Heart right ventricle (tissue), 16 donors: ENCODE data around the gene ATOH1. TPM values are rescaled to one million over a fixed set of nuclear protein-coding genes. Genes with fewer than 3 reads are reported as not detected.

Experiments
- ATAC-seq, 8 donors: fragments of 200-7000 bp; cut with Tn5 transposase; one replicate each; pipeline ENCODE4 v1.9.1; 2020; ENCODE audit warnings: mild to moderate bottlenecking in 8 of 8, moderate library complexity in 8 of 8, moderate number of reproducible peaks in 1 of 8
- DNase-seq, 2 donors: peaks; one replicate each; pipeline ENCODE4 v3.0.0-alpha.2; 2020
- H3K27ac ChIP-seq, 10 donors: fragments of 200-600 bp; sonication (generic) in 2 of 10; one replicate each; pipeline versions ENCODE4 v1.5.0 to v1.8.0; 2020 to 2022; ENCODE audit warnings: mild to moderate bottlenecking in 3 of 10
- H3K27me3 ChIP-seq, 7 donors: fragments of 200-600 bp; one replicate each; pipeline ENCODE4 v1.8.0; 2021 to 2022; ENCODE audit warnings: mild to moderate bottlenecking in 2 of 7
- H3K36me3 ChIP-seq, 9 donors: fragments of 200-600 bp; sonication (generic) in 1 of 9; one replicate each; pipeline versions ENCODE4 v1.5.0 to v1.8.0; 2020 to 2022; ENCODE audit warnings: mild to moderate bottlenecking in 2 of 9
- H3K4me1 ChIP-seq, 9 donors: fragments of 200-600 bp; sonication (generic) in 1 of 9; one replicate each; pipeline versions ENCODE4 v1.5.0 to v1.8.0; 2020 to 2022; ENCODE audit warnings: mild to moderate bottlenecking in 4 of 9
- H3K4me3 ChIP-seq, 10 donors: fragments of 200-600 bp; sonication (generic) in 2 of 10; one replicate each; pipeline versions ENCODE4 v1.5.0 to v1.8.0; 2020 to 2022; ENCODE audit warnings: mild to moderate bottlenecking in 7 of 10, moderate library complexity in 2 of 10
- H3K9me3 ChIP-seq, 11 donors: fragments of 200-600 bp in 10 of 11; sonication (generic) in 2 of 11; one replicate each; pipeline versions ENCODE4 v1.5.0 to v1.8.0; 2013 to 2022; ENCODE audit warnings: mild to moderate bottlenecking in 2 of 11, control low read depth in 1 of 11, moderate library complexity in 1 of 11
- WGBS, 2 donors: extraction: QIAGEN DNeasy Blood & Tissue Kit; methylation state at CpG; one replicate each; pipeline ENCODE4 v1.1.7; 2013; ENCODE audit warnings: inconsistent platforms in 1 of 2; 5-methylcytosine and 5-hydroxymethylcytosine counted together
- intact Hi-C, 10 donors: fragments of 100-400 bp; cut with DNase I; formaldehyde crosslinking; loops; one replicate each; pipeline versions ENCODE4 v1.11.1 to v1.14.2; 2022
- polyA plus RNA-seq, 2 donors: library from polyadenylated mRNA; stranded (reverse); fragments of 200-250 nt; gene quantifications; one replicate each; pipeline ENCODE4 v1.2.3, GENCODE V29; 2013
- total RNA-seq, 10 donors: library from RNA; stranded (reverse); fragmentation: NEBNext Ultra II Directional in 3 of 10; extraction: Animal tissue kit (Norgen Biotek cat#: 25700) in 3 of 10; gene quantifications; one replicate each; pipeline versions ENCODE4 v1.2.1 to v1.2.4, GENCODE V29; 2021 to 2023
- TF ChIP-seq, protein P1 (sequence below), 9 donors: fragments of 200-600 bp; sonication (generic) in 2 of 9; IDR thresholded peaks; one replicate each; pipeline versions ENCODE4 v1.5.0 to v1.8.0; 2021 to 2022; ENCODE audit warnings: antibody characterized with exemption in 9 of 9, mild to moderate bottlenecking in 5 of 9, moderate library complexity in 1 of 9
- donor health status: Arrhythmogenic right ventricular cardiomyopathy.
- donor health status: ischemic (EF 13 %, LVEDD 7.1; RV severe dilation, severe dysfunction).
- donor health status: healthy with polysubstance abuse.
- donor health status: DM: no; HTN: yes; CAD: no.
- donor health status: DM: no; HTN: no; CAD: no.
- donor health status: ischemic (EF 25% LVEDD 6.9; RV normal size, moderate dysfunction).
- donor health status: ischemic (EF 25% LVEDD 5.7; RV mildly dilated, moderate dysfunction).
- donor health status: healthy.
- donor health status: DM: yes; HTN: yes; CAD: no.
- donor health status: Ischemic cardiomyopathy.
- donor health status: ischemic (EF 35%, LVEDD 5.7; RV mildly dilated, moderate dysfunction).
- donor health status: nonischemic (EF 11% LVEDD 7.7; RV severe dilation, severe dysfunction).
- donor health status: DM: yes; HTN: yes; CAD: no.
- donor health status: PGD.
- donor health status: ischemic (EF 29% LVEDD 5.4; RV normal size, mild dysfunction).
- donor health status: nonischemic (EF 23%, LVEDD 6.1; RV moderate dilation, normal function).

ATOH1 gene
- total and polyA plus RNA-seq, 12 donors = not detected

DNA sequence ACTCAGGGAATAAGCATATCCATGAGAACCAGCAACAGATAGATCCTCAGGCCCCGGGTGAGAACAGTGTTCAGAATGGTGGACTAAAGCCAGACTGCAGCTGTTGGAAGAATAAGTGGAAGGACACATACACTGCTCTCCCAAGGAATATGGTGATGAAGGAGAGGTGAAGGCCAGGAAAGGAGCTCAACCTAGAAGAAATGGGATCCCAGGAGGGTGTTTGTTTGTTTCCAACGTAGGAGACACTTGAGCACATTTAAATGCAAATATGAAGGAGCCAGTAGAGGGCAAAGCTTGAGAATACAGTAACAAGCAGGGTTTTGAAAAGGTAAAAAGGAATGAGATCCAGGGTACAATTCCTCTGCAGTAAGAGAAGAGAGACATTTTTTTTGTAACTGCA, 42.4 kb upstream of the ATOH1 start:
- 52 to 61% methylated on average over 2 of the region's 2 CpGs for WGBS, 2 donors
- Histone ChIP-seq H3K4me1 (no peaks in the 10 kb centered on the region), H3K27me3 (no peaks in the 10 kb centered on the region), H3K36me3 (no peaks in the 10 kb centered on the region), H3K9me3 (no peaks in the 10 kb centered on the region), H3K27ac (no peak overlapping the region), H3K4me3 (no peak overlapping the region)
- ATAC-seq = no peak
- TF ChIP-seq, protein P1, sequence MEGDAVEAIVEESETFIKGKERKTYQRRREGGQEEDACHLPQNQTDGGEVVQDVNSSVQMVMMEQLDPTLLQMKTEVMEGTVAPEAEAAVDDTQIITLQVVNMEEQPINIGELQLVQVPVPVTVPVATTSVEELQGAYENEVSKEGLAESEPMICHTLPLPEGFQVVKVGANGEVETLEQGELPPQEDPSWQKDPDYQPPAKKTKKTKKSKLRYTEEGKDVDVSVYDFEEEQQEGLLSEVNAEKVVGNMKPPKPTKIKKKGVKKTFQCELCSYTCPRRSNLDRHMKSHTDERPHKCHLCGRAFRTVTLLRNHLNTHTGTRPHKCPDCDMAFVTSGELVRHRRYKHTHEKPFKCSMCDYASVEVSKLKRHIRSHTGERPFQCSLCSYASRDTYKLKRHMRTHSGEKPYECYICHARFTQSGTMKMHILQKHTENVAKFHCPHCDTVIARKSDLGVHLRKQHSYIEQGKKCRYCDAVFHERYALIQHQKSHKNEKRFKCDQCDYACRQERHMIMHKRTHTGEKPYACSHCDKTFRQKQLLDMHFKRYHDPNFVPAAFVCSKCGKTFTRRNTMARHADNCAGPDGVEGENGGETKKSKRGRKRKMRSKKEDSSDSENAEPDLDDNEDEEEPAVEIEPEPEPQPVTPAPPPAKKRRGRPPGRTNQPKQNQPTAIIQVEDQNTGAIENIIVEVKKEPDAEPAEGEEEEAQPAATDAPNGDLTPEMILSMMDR (IDR thresholded peaks at IDR 0.05) = no peak
- intact Hi-C loops = no loop called here
- no peak for DNase-seq

GRCh38 chr4:93788712-93789111, 39.8 kb upstream of the ATOH1 start:
- TF ChIP-seq, protein P1 (IDR thresholded peaks at IDR 0.05) = peak in 2 of 9 donors; percentile 10 to 26
- Histone ChIP-seq H3K27ac (no peak overlapping the region), H3K4me3 (no peak overlapping the region), H3K36me3 (no peaks in the 10 kb centered on the region), H3K4me1 (no peaks in the 10 kb centered on the region), H3K9me3 (no peaks in the 10 kb centered on the region), H3K27me3 (peaks cover 0 to 3% (median 0%) of the 10 kb centered on the region in 7 donors)
- intact Hi-C loops = no loop called here
- 97 to 98% methylated on average over 1 of the region's 1 CpG for WGBS, 2 donors
- ATAC-seq (no peak), DNase-seq (no peak)

- 0 to 1% methylated on average over 3 of the region's 3 CpGs for WGBS, 2 donors
- peaks cover 0 to 11% (median 0%) of the 10 kb centered on the region in 7 donors for H3K27me3 ChIP-seq
- peak in 4 of 8 donors; percentile 47 to 58 (median 52) for ATAC-seq
- no peaks in the 10 kb centered on the region for H3K9me3 ChIP-seq
- TF ChIP-seq, protein P1 (IDR thresholded peaks at IDR 0.05) = peak; percentile 49 to 81 (median 74)
- no peaks in the 10 kb centered on the region for H3K36me3 ChIP-seq
- intact Hi-C loops = loop anchor here (5.0 to 10.0 kb wide), 4 partner anchors 333 to 466 kb away; no protein-coding TSS in a partner anchor
- H3K4me3 ChIP-seq = no peak overlapping the region
- no peaks in the 10 kb centered on the region for H3K4me1 ChIP-seq
- no peak overlapping the region for H3K27ac ChIP-seq
- DNase-seq = peak in 1 of 2 donors; percentile 30
Measured at GRCh38 chr4:93791570-93792195, 36.9 kb upstream of the ATOH1 start.

GRCh38 chr4:93802045-93802444, 26.5 kb upstream of the ATOH1 start:
- Histone ChIP-seq H3K27ac (no peak overlapping the region), H3K4me1 (no peaks in the 10 kb centered on the region), H3K36me3 (no peaks in the 10 kb centered on the region), H3K9me3 (no peaks in the 10 kb centered on the region), H3K27me3 (peaks cover 0 to 4% (median 0%) of the 10 kb centered on the region in 7 donors), H3K4me3 (no peak overlapping the region)
- WGBS, 2 donors = 69 to 72% methylated on average over 4 of the region's 4 CpGs
- ATAC-seq = no peak
- TF ChIP-seq, protein P1 (IDR thresholded peaks at IDR 0.05) = no peak
- DNase-seq = no peak
- intact Hi-C loops = no loop called here
